Fibroblast of upper back skin (primary cell): ENCODE measurements around the gene KISS1R.
A peak's percentile ranks its signal among the peaks of the same experiment; 100 is the strongest.
"Not testable (repeated sequence)": the region's sequence is repeated elsewhere in the genome, so short reads cannot be mapped to it uniquely, and the experiment has no call there.

ENCODE experiments used
- DNase-seq: peaks from one replicate; pipeline ENCODE4 v3.0.0-alpha.2; 2013

KISS1R gene

GRCh38 chr19:917323-918151 lies at the start of gene KISS1R:
Gene KISS1R (plus strand): TSS chr19:917333. CDS start chr19:917503, 170 bp downstream.
- DNase-seq, result no peak

GRCh38 chr19:867855-868457 lies 49.2 kb upstream of the KISS1R start:
- DNase-seq, result no peak

GRCh38 chr19:868458-869244 lies 48.5 kb upstream of the KISS1R start:
- no peak for DNase-seq

- DNase-seq, result peak; percentile 96
These were observed 47.6 kb upstream of the KISS1R start for GRCh38 chr19:869245-870177.

GRCh38 chr19:870314-870713 lies 46.8 kb upstream of the KISS1R start:
- DNase-seq, result no peak

GRCh38 chr19:870963-871401 lies 46.2 kb upstream of the KISS1R start:
- DNase-seq, result no peak

- DNase-seq, result no peak
These were observed 45.5 kb upstream of the KISS1R start for GRCh38 chr19:871446-872265.

GRCh38 chr19:872266-872951 lies 44.7 kb upstream of the KISS1R start:
- DNase-seq, result peak; percentile 75

- peak; percentile 62 for DNase-seq
These were observed 44.0 kb upstream of the KISS1R start for GRCh38 chr19:873084-873483.

GRCh38 chr19:873561-874041 lies 43.5 kb upstream of the KISS1R start:
- DNase-seq, result no peak

- DNase-seq, result no peak
These were observed 41.8 kb upstream of the KISS1R start for GRCh38 chr19:875265-875879.

GRCh38 chr19:876089-876488 lies 41.0 kb upstream of the KISS1R start:
- no peak for DNase-seq

GRCh38 chr19:876780-877314 lies 40.3 kb upstream of the KISS1R start:
- no peak for DNase-seq

GRCh38 chr19:877992-878660 lies 39.0 kb upstream of the KISS1R start:
- DNase-seq, result not testable (repeated sequence)

- not testable (repeated sequence) for DNase-seq
These were observed 38.2 kb upstream of the KISS1R start for GRCh38 chr19:878751-879561.

GRCh38 chr19:879711-880438 lies 37.3 kb upstream of the KISS1R start:
- DNase-seq, result no peak

- DNase-seq, result no peak
These were observed 35.6 kb upstream of the KISS1R start for GRCh38 chr19:881385-882071.
